HEK293 (cell line): ENCODE measurements around the gene C5.

ENCODE experiments used
- IKZF3 ChIP-seq: fragments of 450-650 bp; IDR thresholded peaks from 2 replicates; pipeline ENCODE4 v1.5.0; 2018; ENCODE audit warnings: missing biosample characterization, mild to moderate bottlenecking, missing genetic modification characterization, moderate library complexity
- PRDM1 ChIP-seq: fragments of 450-650 bp; formaldehyde crosslinking; IDR thresholded peaks from 2 replicates; pipeline ENCODE4; 2016; ENCODE audit warnings: missing biosample characterization, missing genetic modification characterization
- ZBTB7A ChIP-seq: fragments of 450-650 bp; formaldehyde crosslinking; IDR thresholded peaks from 2 replicates; pipeline ENCODE4 v1.5.1; 2016; ENCODE audit warnings: low read depth, missing biosample characterization, missing genetic modification characterization
- ZNF138 ChIP-seq: fragments of 450-650 bp; formaldehyde crosslinking; IDR thresholded peaks from 2 replicates; pipeline ENCODE4 v1.5.1; 2016; ENCODE audit warnings: missing biosample characterization, missing genetic modification characterization, borderline replicate concordance
- ZNF274 ChIP-seq, 2 experiments: fragments of 200-500 bp in 1 of 2; fragments of 450-650 bp in 1 of 2; sonication (Bioruptor generic) in 1 of 2; formaldehyde crosslinking in 1 of 2; IDR thresholded peaks; 2 replicates each; pipeline versions ENCODE4 v1.5.1 to v1.6.1; 2014 to 2016; ENCODE audit warnings: borderline replicate concordance in 1 of 2, inconsistent platforms in 1 of 2, low read length in 1 of 2, missing biosample characterization in 1 of 2, missing genetic modification characterization in 1 of 2
- ZNF311 ChIP-seq: fragments of 450-650 bp; formaldehyde crosslinking; IDR thresholded peaks from 2 replicates; pipeline ENCODE4 v1.5.1; 2017; ENCODE audit warnings: missing biosample characterization, missing genetic modification characterization, borderline replicate concordance
- ZSCAN23 ChIP-seq: fragments of 450-650 bp; formaldehyde crosslinking; IDR thresholded peaks from 2 replicates; pipeline ENCODE4 v1.5.1; 2016; ENCODE audit warnings: missing biosample characterization, missing genetic modification characterization
- ZXDB ChIP-seq: fragments of 450-650 bp; formaldehyde crosslinking; IDR thresholded peaks from 2 replicates; pipeline ENCODE4 v1.5.1; 2016; ENCODE audit warnings: missing biosample characterization, missing genetic modification characterization
- TF ChIP-seq, protein P1 (sequence below): fragments of 450-650 bp; formaldehyde crosslinking; IDR thresholded peaks from 2 replicates; pipeline ENCODE4 v1.5.1; 2017; ENCODE audit warnings: missing biosample characterization, missing genetic modification characterization
- TF ChIP-seq, protein P2 (sequence below): fragments of 450-650 bp; formaldehyde crosslinking; IDR thresholded peaks from 2 replicates; pipeline ENCODE4 v1.5.1; 2016; ENCODE audit warnings: missing biosample characterization, missing genetic modification characterization
- TF ChIP-seq, protein P3 (sequence below): fragments of 450-650 bp; formaldehyde crosslinking; IDR thresholded peaks from 2 replicates; pipeline ENCODE4 v1.5.1; 2016; ENCODE audit warnings: missing biosample characterization, missing genetic modification characterization

DNA sequence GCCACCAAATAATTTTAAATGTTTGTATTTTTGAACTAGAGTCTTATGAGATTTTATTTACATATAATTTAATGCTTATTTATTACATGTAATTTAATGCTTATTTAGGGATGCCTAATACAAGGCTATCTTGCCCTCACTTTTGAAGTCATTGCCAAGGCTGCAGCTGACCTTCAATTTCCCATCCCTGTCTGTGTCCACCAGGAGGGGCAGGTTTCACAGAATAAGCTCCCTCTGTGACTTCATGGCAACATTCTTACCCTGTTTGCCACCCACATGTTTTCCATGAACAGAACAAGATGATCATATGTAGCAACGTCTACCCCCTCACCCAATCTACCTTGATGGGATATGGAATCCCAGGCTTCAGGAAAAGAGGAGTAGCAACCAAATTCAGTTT is 27.0 kb downstream of the C5 start:
- TF ChIP-seq IKZF3 (no peak), ZBTB7A (tag by site-specific recombination) (no peak), PRDM1 (no peak), ZNF274 (IDR thresholded peaks at IDR 0.05; ENCODE audit: low read length) (no peak), ZNF274 (tag by site-specific recombination; IDR thresholded peaks at IDR 0.05; ENCODE audit: borderline replicate concordance) (no peak), ZNF311 (no peak), ZNF138 (tag by site-specific recombination) (no peak), ZXDB (no peak), ZSCAN23 (tag by site-specific recombination) (no peak)
- TF ChIP-seq, protein P1, sequence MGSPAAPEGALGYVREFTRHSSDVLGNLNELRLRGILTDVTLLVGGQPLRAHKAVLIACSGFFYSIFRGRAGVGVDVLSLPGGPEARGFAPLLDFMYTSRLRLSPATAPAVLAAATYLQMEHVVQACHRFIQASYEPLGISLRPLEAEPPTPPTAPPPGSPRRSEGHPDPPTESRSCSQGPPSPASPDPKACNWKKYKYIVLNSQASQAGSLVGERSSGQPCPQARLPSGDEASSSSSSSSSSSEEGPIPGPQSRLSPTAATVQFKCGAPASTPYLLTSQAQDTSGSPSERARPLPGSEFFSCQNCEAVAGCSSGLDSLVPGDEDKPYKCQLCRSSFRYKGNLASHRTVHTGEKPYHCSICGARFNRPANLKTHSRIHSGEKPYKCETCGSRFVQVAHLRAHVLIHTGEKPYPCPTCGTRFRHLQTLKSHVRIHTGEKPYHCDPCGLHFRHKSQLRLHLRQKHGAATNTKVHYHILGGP (tag by site-specific recombination) = no peak
- TF ChIP-seq, protein P2, sequence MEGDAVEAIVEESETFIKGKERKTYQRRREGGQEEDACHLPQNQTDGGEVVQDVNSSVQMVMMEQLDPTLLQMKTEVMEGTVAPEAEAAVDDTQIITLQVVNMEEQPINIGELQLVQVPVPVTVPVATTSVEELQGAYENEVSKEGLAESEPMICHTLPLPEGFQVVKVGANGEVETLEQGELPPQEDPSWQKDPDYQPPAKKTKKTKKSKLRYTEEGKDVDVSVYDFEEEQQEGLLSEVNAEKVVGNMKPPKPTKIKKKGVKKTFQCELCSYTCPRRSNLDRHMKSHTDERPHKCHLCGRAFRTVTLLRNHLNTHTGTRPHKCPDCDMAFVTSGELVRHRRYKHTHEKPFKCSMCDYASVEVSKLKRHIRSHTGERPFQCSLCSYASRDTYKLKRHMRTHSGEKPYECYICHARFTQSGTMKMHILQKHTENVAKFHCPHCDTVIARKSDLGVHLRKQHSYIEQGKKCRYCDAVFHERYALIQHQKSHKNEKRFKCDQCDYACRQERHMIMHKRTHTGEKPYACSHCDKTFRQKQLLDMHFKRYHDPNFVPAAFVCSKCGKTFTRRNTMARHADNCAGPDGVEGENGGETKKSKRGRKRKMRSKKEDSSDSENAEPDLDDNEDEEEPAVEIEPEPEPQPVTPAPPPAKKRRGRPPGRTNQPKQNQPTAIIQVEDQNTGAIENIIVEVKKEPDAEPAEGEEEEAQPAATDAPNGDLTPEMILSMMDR = no peak
- TF ChIP-seq, protein P3, sequence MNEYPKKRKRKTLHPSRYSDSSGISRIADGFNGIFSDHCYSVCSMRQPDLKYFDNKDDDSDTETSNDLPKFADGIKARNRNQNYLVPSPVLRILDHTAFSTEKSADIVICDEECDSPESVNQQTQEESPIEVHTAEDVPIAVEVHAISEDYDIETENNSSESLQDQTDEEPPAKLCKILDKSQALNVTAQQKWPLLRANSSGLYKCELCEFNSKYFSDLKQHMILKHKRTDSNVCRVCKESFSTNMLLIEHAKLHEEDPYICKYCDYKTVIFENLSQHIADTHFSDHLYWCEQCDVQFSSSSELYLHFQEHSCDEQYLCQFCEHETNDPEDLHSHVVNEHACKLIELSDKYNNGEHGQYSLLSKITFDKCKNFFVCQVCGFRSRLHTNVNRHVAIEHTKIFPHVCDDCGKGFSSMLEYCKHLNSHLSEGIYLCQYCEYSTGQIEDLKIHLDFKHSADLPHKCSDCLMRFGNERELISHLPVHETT = no peak
